HepG2 (cell line): ENCODE measurements around the gene OR6S1. TPM values are rescaled to one million over a fixed set of nuclear protein-coding genes. Genes with fewer than 3 reads are reported as not detected.

Source experiments
- CAMTA2 ChIP-seq: sonication (generic); formaldehyde crosslinking; IDR thresholded peaks from 2 replicates; pipeline ENCODE4 v1.4.0; 2020; ENCODE audit warnings: mild to moderate bottlenecking, missing genetic modification reagents, borderline replicate concordance
- E2F5 ChIP-seq: sonication (generic); formaldehyde crosslinking; conservative IDR thresholded peaks from 2 replicates; pipeline ENCODE4 v1.4.0; 2020; ENCODE audit warnings: missing genetic modification reagents
- GRHL1 ChIP-seq: sonication (generic); formaldehyde crosslinking; conservative IDR thresholded peaks from 2 replicates; pipeline ENCODE4 v1.8.0; 2022; ENCODE audit warnings: missing genetic modification reagents
- KDM4B ChIP-seq: sonication (generic); formaldehyde crosslinking; IDR thresholded peaks from 2 replicates; pipeline ENCODE4 v1.4.0; 2020; ENCODE audit warnings: missing genetic modification reagents
- MTERF4 ChIP-seq: sonication (generic); formaldehyde crosslinking; IDR thresholded peaks from 2 replicates; pipeline ENCODE4 v1.8.0; 2023; ENCODE audit warnings: mild to moderate bottlenecking, missing genetic modification reagents
- NCOA2 ChIP-seq: sonication (generic); formaldehyde crosslinking; IDR thresholded peaks from 2 replicates; pipeline ENCODE4 v1.8.0; 2022; ENCODE audit warnings: inconsistent platforms
- NFAT5 ChIP-seq: sonication (generic); formaldehyde crosslinking; IDR thresholded peaks from 2 replicates; pipeline ENCODE4 v1.4.0; 2020; ENCODE audit warnings: missing genetic modification reagents
- NR2F6 ChIP-seq, 2 experiments: IDR thresholded peaks; 2 replicates each; pipeline ENCODE4 v1.6.1; 2016; ENCODE audit warnings: antibody characterized with exemption in 1 of 2, mild to moderate bottlenecking in 1 of 2
- PRMT3 ChIP-seq: sonication (generic); formaldehyde crosslinking; IDR thresholded peaks from 2 replicates; pipeline ENCODE4 v1.8.1; 2022; ENCODE audit warnings: low read depth, mild to moderate bottlenecking, moderate library complexity, missing genetic modification reagents, borderline replicate concordance
- TBL1XR1 ChIP-seq: fragments of 150-350 bp; IDR thresholded peaks from 2 replicates; pipeline ENCODE4 v1.6.1; 2014; ENCODE audit warnings: borderline replicate concordance, low read length; ENCODE audit not compliant: partially characterized antibody
- TBX3 ChIP-seq: fragments of 450-650 bp; IDR thresholded peaks from 2 replicates; pipeline ENCODE4 v1.6.1; 2017; ENCODE audit warnings: antibody characterized with exemption, mild to moderate bottlenecking, inconsistent platforms, borderline replicate concordance
- ZBTB25 ChIP-seq: IDR thresholded peaks from 2 replicates; pipeline ENCODE4 v1.6.1; 2018; ENCODE audit warnings: missing genetic modification reagents
- ZBTB3 ChIP-seq: sonication (generic); formaldehyde crosslinking; IDR thresholded peaks from 2 replicates; pipeline ENCODE4 v1.4.0; 2020; ENCODE audit warnings: low read depth, mild to moderate bottlenecking, moderate library complexity, missing genetic modification reagents, borderline replicate concordance
- ZBTB7B ChIP-seq: sonication (generic); formaldehyde crosslinking; IDR thresholded peaks from 2 replicates; pipeline ENCODE4 v1.4.0; 2020; ENCODE audit warnings: missing genetic modification reagents
- ZFP37 ChIP-seq: sonication (generic); formaldehyde crosslinking; IDR thresholded peaks from 2 replicates; pipeline ENCODE4 v1.4.0; 2020; ENCODE audit warnings: missing genetic modification reagents, borderline replicate concordance
- ZNF616 ChIP-seq: sonication (generic); formaldehyde crosslinking; IDR thresholded peaks from 2 replicates; pipeline ENCODE4 v1.5.0; 2020; ENCODE audit warnings: low read depth, mild to moderate bottlenecking, missing genetic modification reagents
- ZNF83 ChIP-seq: sonication (generic); formaldehyde crosslinking; IDR thresholded peaks from 2 replicates; pipeline ENCODE4 v1.4.0; 2020; ENCODE audit warnings: missing genetic modification reagents, mild to moderate bottlenecking, borderline replicate concordance
- ZSCAN20 ChIP-seq: sonication (generic); formaldehyde crosslinking; IDR thresholded peaks from 2 replicates; pipeline ENCODE4 v1.4.0; 2020; ENCODE audit warnings: missing genetic modification reagents, mild to moderate bottlenecking, borderline replicate concordance
- polyA plus RNA-seq, 8 experiments: library from polyadenylated mRNA; depleted of rRNA in 3 of 8; stranded (reverse) in 7 of 8; unstranded in 1 of 8; fragments of >200 nt; fragmentation: Illumina TruSeq in 4 of 8; extraction: Trizol in 4 of 8; gene quantifications; 2 replicates each; pipeline versions ENCODE4 v1.2.1 to v1.2.3, GENCODE V29; 2011 to 2016; ENCODE audit warnings: low read depth in 4 of 8, missing spikeins in 1 of 8, mixed read lengths in 1 of 8; ENCODE audit not compliant: insufficient read depth in 1 of 8
- total RNA-seq, 5 experiments: library from RNA; depleted of rRNA; stranded (reverse); fragments of >200 nt; fragmentation: Illumina TruSeq; extraction: Trizol; gene quantifications; 2 replicates each; pipeline ENCODE4 v1.2.3, GENCODE V29; 2016; ENCODE audit warnings: low read depth in 1 of 5

OR6S1 gene
- total and polyA plus RNA-seq, 2 of the 13 experiments (the other 11 are each of a cell fraction or from before 2014, with no cell fraction given): 0.09 TPM; not detected in 1

- TF ChIP-seq ZBTB3 (CRISPR knock-in tag) (no peak), E2F5 (0 out of 2 replicates have a peak, but pooled peaks have one; percentile 1), MTERF4 (CRISPR knock-in tag) (peak; percentile 4; the same call in 1 of the 2 replicates), KDM4B (CRISPR knock-in tag) (no peak), GRHL1 (CRISPR knock-in tag) (no peak), NFAT5 (CRISPR knock-in tag) (no peak), NCOA2 (CRISPR knock-in tag) (no peak), ZSCAN20 (CRISPR knock-in tag) (no peak), TBL1XR1 (no peak), PRMT3 (no peak), NR2F6 (IDR thresholded peaks at IDR 0.05) (no peak), NR2F6 (CRISPR knock-in tag; IDR thresholded peaks at IDR 0.05) (no peak), CAMTA2 (CRISPR knock-in tag) (no peak), ZBTB7B (no peak), ZNF616 (CRISPR knock-in tag) (0 out of 2 replicates have a peak, but pooled peaks have one; percentile 8), ZFP37 (no peak), TBX3 (no peak), ZBTB25 (CRISPR knock-in tag) (0 out of 2 replicates have a peak, but pooled peaks have one; percentile 9), ZNF83 (CRISPR knock-in tag) (no peak)
Observed at GRCh38 chr14:20614038-20614840, 27.3 kb downstream of the OR6S1 start (continued).
